Measurements from ENCODE around the gene MSI2.

The MSI2 gene

GRCh38 chr17:57567251-57567650 is 310.9 kb downstream of the MSI2 start:
- peak; percentile 87 to 90 for DNase-seq

GRCh38 chr17:57568340-57568739 is 312.0 kb downstream of the MSI2 start:
- DNase-seq, result no peak

GRCh38 chr17:57569021-57569420 is 312.7 kb downstream of the MSI2 start:
- DNase-seq, result no peak

DNA sequence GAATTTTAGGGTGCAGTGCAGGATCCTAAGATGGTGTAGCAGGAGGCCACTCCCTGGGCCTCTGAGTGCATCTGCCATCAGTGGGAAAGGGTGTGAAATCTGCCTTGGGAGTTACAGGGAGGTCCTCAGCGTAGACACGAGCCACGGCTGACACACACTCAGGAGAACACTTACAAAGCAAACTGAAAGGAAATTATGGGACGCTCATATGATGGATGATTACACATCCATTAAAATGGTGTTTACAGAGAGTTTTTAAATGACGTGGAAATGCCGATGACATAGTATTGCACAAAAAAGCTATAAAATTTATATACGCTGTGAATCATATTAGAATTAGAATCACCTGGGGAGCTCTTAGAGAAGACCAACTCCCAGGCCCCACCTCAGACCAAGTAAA is 313.5 kb downstream of the MSI2 start:
- peak in 1 of 2 experiments; percentile 67 for DNase-seq

- DNase-seq, result no peak
These were observed 314.5 kb downstream of the MSI2 start for GRCh38 chr17:57570724-57571344.

GRCh38 chr17:57572062-57572461 is 315.7 kb downstream of the MSI2 start:
- DNase-seq, result no peak

DNA sequence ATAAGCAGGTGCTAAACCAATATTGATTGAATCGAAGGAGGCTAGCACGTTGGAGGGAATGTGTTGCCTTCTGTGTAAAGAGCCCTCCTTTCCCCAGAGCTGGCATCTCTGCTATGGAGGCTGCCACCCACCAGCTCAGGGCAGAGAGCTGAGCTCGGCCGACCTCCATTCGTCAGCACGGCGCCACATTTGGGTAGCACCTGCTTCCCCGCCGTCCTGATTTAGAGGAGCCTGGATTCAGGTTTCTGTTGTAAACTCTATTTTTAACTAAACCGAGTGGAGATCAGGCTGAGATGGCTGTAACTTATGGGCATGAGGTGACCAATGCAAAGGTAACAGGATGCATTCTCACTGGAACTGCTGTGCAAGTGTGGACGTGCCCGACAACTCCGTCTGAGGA is 316.3 kb downstream of the MSI2 start:
- no peak for DNase-seq

GRCh38 chr17:57574040-57574513 is 317.8 kb downstream of the MSI2 start:
- no peak for DNase-seq

DNA sequence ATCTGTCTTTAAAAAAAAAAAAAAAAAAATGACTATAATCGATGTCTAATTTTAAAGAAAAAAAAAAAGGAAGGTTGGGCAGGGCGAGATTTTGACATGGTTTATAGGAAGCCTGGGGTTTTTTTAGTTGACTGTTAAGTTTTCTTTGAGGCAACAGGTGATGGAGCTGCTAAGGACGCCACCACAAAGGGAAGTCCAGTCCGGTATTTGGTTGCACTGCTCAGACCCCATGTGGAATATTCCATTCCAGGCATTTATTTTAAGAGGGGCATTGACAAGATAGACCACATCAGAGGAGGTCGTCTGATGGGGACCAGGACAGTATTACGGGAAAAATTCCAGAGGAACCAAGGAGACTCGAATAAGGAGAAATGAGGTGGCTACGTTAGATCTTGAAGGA is 320.4 kb downstream of the MSI2 start:
- no peak for DNase-seq

DNA sequence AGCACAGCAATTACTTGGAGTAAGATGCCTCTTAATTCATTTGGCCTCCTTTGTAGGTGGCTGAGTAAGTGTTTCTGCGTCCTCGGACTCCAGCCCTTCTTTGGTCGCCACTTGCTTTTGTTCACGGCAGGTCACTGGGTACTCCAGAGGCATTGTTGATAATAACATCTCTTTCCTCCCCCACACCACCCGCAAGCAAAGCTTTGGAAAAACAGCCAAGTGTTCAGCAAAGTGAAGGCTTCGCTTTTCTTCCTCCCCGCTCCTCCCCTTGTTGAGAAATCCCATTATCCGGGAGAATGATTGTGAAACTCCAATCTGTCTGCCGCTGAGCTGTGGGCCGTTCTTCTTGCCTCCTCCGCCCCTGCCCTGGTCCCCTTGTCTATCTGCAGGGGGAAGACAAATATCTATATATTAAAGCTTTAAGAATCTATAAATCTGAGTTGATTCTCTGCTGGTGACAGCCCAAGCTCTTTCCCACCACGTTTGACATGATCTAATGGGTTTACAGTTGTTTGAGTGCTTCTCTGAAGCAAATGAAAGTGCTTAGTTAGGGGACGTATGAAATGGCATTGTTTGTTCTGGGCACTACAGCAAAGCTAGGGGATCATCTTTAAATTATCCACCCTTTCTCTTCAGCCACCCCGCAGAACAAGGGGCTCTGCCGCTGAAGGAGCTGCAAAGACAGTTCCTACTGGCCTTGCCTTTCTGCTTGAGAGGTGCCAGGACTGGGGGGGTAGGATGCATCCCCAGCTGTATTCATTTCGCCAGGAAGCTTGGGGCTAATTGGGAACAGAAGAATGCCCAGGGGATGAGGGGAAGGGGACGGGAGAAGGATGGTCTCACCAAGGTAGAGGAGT is 321.7 kb downstream of the MSI2 start:
- DNase-seq, result no peak

DNA sequence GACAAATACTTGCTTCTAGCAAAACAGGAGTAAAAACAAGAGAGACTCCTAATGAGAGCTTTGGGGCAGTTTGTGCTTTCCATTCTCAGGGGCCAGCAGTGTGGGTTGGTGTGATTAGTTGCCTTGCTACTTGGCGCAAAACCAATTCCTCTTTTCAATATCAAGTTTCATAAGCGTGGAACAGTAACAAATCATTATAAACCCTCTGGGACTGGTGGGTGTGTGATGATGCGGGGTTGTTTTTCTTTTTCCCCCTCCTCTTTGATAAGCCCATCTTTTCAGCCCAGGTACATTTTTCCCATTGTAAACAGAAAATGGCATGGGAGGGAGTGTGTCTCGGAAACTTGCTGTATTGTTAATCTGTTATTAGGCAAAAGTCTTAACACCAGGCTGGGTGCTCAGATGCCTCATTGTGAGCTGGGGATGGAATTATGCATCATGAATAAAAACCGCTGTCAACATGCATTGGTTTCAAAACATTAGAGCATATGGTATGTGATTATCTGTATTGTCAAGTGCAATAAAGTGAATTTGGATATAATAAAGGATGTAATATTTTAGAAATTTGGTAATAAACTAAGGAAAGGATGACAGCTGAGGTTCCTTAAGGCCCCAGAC is 322.4 kb downstream of the MSI2 start:
- peak in 1 of 2 experiments; percentile 37 for DNase-seq

DNA sequence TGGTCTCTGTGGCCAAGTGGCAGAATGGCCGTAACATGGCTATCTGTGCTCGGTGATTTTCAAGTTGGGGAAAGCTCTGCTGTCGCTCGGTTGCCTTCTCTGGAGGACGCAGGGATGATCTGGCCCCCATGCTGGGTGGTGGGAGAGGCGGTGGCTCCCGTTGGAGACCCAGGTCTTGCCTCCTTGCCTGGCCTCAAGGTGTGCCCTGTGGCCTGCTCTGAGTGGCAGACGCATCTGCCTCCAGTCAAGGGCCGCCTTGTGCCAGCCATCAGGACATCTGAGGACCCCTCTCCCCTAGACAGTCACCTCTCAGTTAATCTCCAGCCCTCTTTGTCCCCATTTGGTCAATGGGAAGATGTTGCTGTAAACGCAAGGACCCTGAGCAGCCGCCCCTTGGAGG is 322.9 kb downstream of the MSI2 start:
- no peak for DNase-seq

GRCh38 chr17:57580055-57580739 is 323.9 kb downstream of the MSI2 start:
- DNase-seq, result no peak

DNA sequence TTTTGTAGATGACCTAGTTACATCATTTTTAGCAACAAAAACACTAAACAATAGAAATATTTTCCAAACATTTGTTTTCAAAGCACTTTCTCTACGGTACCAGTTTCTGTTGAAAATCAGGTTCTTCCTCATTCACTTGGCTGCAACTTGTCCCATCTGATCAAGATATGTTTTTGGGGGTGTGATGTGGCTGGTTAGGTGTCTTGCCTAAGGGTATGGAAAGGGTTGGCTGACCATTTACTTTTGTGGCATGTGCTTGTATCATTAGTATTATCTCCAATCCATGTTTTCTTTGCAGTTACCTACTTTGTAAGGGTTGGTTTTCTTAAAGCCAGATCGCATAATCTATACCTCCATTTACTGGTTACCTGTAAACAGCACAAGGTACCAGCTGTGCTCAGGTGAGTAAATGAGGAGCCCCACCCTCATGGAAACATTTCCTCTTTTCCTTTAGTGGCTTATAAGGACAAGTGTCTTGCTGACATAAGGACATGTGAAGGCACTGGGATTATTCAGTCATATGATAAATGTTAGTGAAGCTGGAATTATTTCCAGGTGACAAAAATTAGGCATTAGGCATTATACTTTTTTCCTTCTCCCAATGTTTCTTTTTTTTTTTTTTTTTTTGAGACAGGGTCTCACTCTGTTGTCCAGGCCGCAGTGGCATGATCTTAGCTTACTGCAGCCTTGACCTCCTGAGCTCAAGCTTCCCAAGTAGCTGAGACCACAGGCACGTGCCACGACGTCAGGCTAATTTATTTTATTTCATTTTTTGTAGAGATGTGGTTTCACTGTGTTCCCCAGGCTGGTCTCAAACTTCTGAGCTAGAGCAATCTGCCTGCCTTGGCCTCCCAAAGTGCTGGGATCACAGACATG is 326.8 kb downstream of the MSI2 start:
- DNase-seq, result no peak

- no peak for DNase-seq
These were observed 327.8 kb downstream of the MSI2 start for GRCh38 chr17:57584050-57584551.

- no peak for DNase-seq
These were observed 329.2 kb downstream of the MSI2 start for GRCh38 chr17:57585341-57586195.

- no peak for DNase-seq
These were observed 329.9 kb downstream of the MSI2 start for GRCh38 chr17:57586196-57586740.

GRCh38 chr17:57586742-57587141 is 330.4 kb downstream of the MSI2 start:
- DNase-seq, result no peak

DNA sequence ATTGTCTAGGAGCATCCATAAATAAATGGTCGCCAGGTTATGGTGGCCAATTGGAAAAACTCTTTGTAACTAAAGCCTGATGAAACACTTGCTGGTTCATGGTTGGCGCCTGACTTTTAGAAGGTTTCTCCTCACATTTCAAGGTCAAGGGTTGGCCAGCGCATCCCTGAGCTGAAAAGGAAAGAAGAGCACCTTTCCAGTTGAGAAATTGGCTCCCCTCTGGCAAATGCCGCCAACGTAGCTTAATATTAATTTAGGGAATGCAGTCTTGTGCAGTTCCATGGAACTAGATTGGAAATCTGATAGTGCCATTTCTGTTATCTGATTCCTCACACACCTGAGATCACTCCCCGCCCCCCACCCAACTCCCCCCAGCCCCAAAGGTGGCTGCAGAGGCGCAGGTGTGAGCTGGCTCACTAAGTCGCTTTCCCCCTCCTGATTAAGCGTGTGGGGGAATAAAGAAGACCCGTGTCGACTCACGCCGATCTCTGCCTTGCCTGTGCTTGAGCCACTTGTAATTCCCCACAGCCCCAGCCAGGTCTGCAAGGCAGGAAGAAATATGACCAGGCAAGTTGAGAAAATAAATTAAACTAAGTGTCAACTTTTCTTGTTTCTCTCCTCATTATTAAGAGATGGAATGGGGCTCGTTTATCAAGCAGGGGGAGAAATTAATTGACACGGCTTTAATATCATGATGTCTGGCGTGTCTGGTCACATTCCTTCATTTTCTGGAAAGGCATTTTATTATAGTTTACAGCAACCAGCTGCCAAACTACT is 331.1 kb downstream of the MSI2 start:
- no peak for DNase-seq

- no peak for DNase-seq
These were observed 331.8 kb downstream of the MSI2 start for GRCh38 chr17:57588086-57588485.

Measured in NCI-H1930 (cell line).